NCI-H345 (cell line): ENCODE measurements around the gene POU1F1.
"Not testable (repeated sequence)": the region's sequence is repeated elsewhere in the genome, so short reads cannot be mapped to it uniquely, and the experiment has no call there.

Experiments
- DNase-seq: peaks from one replicate; lab custom pipeline; 2025; lab: John Stamatoyannopoulos, UW

The POU1F1 gene

GRCh38 chr3:87250009-87250408 lies 26.4 kb downstream of the POU1F1 start:
- no peak for DNase-seq

GRCh38 chr3:87248831-87249230 lies 27.6 kb downstream of the POU1F1 start:
- no peak for DNase-seq

- DNase-seq: not testable (repeated sequence)
Observed at GRCh38 chr3:87248231-87248630, 28.2 kb downstream of the POU1F1 start.

GRCh38 chr3:87247430-87247773 lies 29.0 kb downstream of the POU1F1 start:
- DNase-seq: no peak

GRCh38 chr3:87246662-87247429 lies 29.5 kb downstream of the POU1F1 start:
- DNase-seq: no peak

DNA sequence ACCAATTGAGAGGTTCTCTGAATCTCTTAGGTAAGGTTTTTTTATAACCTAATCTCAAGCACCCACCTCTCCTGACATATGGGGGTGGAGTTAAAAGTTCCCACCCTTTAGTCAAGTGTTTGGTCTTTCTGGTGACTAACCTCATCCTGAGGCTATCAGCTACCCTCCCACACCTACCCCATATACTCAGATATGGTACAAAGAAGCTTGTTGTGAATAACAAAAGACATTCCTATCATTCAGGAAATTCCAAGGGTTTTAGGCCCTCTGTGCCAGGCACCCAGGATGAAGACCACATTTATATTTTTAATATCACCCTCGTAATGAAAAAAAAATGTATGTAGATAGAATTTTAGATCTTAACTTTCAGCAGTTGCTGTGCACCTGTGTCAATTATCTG lies 40.3 kb downstream of the POU1F1 start:
- DNase-seq: no peak

DNA sequence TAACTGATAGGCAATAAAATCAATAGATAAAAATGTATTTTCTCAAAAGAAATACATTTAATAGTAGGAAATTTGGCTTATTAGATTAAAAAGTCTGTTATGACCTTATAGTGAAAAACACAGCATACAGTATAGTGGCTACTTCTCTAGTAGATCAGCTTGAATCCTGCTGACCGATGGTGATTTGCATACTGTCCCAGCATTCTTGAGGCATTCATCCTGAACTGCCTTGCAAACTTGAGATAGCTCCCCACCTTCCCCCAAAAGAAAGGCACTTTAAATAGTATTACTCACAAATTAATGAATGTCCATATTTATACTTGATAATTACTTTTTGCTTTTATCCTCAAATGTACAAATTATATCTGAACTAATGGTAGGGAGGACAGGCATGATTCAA lies 42.6 kb downstream of the POU1F1 start:
- DNase-seq: no peak

GRCh38 chr3:87229113-87229512 lies 47.3 kb downstream of the POU1F1 start:
- DNase-seq: no peak

DNA sequence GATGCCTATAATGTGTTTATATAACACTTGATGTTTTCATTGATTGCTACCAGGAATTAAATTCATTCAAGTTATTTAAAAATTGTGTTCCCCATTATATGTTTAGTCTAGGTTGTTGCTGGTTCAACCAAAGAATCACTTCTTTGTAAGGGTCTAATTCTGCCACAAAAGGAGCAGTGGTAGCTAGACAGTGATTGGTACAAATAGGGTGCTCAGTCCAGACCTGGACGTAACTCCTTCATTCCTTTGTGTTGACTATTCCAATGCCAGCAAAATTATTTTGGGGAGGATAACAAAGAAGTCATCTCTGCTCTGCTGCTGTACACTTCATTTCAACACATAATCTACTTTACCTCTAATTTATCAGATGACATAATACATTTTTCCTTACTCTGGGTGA lies 48.1 kb downstream of the POU1F1 start:
- no peak for DNase-seq

DNA sequence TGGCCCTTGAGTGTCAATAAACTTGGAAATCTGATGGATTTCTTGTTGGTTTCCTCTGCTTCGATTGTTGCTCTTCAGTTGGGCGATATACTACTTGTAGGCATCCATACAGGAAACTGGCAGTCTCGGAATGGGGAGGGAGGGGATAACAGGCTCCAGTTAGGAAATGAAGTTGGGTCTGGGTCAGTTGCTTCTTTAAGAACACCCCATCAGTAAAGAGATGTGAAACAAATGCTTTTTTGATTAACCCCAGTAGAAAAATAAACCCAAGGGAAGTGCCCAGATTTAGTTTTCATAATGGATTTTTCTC lies 48.6 kb downstream of the POU1F1 start:
- no peak for DNase-seq

GRCh38 chr3:87227104-87227834 lies 49.1 kb downstream of the POU1F1 start, which contains the start of gene CHMP2B:
Gene CHMP2B (plus strand): TSS chr3:87227309. CDS start chr3:87227523, 214 bp downstream.
- DNase-seq: peak; percentile 87

- DNase-seq: peak; percentile 86
Observed at GRCh38 chr3:87225659-87226058, 50.7 kb downstream of the POU1F1 start.

GRCh38 chr3:87219611-87220010 lies 56.8 kb downstream of the POU1F1 start:
- no peak for DNase-seq

- no peak for DNase-seq
Observed at GRCh38 chr3:87218560-87218959, 57.8 kb downstream of the POU1F1 start.
